GM23338 (cell line): ENCODE data around the gene CHD8. TPM values are rescaled to one million over a fixed set of nuclear protein-coding genes. Genes with fewer than 3 reads are reported as not detected.

Experiments
- ATAC-seq: fragments of 200-7000 bp; cut with Tn5 transposase; 3 replicates; pipeline ENCODE4 v1.9.1; 2020
- DNase-seq: peaks from one replicate; pipeline ENCODE4 v3.0.0-alpha.2; 2015; ENCODE audit warnings: low spot score
- H2AFZ ChIP-seq: fragments of 200-600 bp; sonication (generic); 2 replicates; pipeline ENCODE4 v1.8.0; 2016; ENCODE audit warnings: antibody characterized with exemption, mild to moderate bottlenecking, moderate library complexity
- H3F3A ChIP-seq: fragments of 200-600 bp; sonication (generic); replicated peaks from 2 replicates; pipeline ENCODE4 v1.8.0; 2017; ENCODE audit warnings: antibody characterized with exemption, mixed run types, low read depth
- H3K27ac ChIP-seq: fragments of 200-600 bp; sonication (generic); 2 replicates; pipeline ENCODE4 v1.6.1; 2016; ENCODE audit warnings: low read depth
- H3K27me3 ChIP-seq: fragments of 200-600 bp; sonication (generic); 2 replicates; pipeline ENCODE4 v1.8.0; 2016; ENCODE audit warnings: mild to moderate bottlenecking, mixed run types, moderate library complexity; ENCODE audit not compliant: insufficient read depth
- H3K36me3 ChIP-seq: fragments of 200-600 bp; sonication (generic); 2 replicates; pipeline ENCODE4 v1.8.0; 2016; ENCODE audit warnings: mild to moderate bottlenecking; ENCODE audit not compliant: insufficient read depth
- H3K4me1 ChIP-seq: fragments of 200-600 bp; sonication (generic); 2 replicates; pipeline ENCODE4 v1.8.0; 2016; ENCODE audit warnings: mild to moderate bottlenecking, moderate library complexity; ENCODE audit not compliant: insufficient read depth
- H3K4me2 ChIP-seq: fragments of 200-600 bp; sonication (generic); 2 replicates; pipeline ENCODE4 v1.7.1; 2017; ENCODE audit warnings: mixed run types
- H3K4me3 ChIP-seq: fragments of 200-600 bp; sonication (generic); 2 replicates; pipeline ENCODE4 v1.6.1; 2016; ENCODE audit warnings: mixed run types
- H3K79me2 ChIP-seq: fragments of 200-600 bp; sonication (generic); replicated peaks from 2 replicates; pipeline ENCODE4 v1.8.0; 2017; ENCODE audit warnings: mild to moderate bottlenecking; ENCODE audit not compliant: insufficient read depth
- H3K9me2 ChIP-seq: fragments of 200-600 bp; sonication (generic); 2 replicates; pipeline ENCODE4 v1.8.0; 2017; ENCODE audit not compliant: insufficient read depth
- H4K20me1 ChIP-seq: fragments of 200-600 bp; sonication (generic); replicated peaks from 2 replicates; pipeline ENCODE4 v1.8.0; 2017; ENCODE audit warnings: mild to moderate bottlenecking; ENCODE audit not compliant: insufficient read depth
- H3K27ac Mint-ChIP-seq: 2 replicates; pipeline ENCODE4 v1.8.0; 2020; ENCODE audit warnings: inconsistent platforms, mild to moderate bottlenecking, moderate library complexity, mixed read lengths
- H3K27me3 Mint-ChIP-seq: 3 replicates; pipeline ENCODE4 v1.8.0; 2022; ENCODE audit warnings: low read depth, mild to moderate bottlenecking, moderate library complexity, mixed read lengths, inconsistent platforms; ENCODE audit not compliant: insufficient read depth, poor library complexity
- H3K36me3 Mint-ChIP-seq: 3 replicates; pipeline ENCODE4 v1.8.0; 2021; ENCODE audit warnings: low read depth, mild to moderate bottlenecking, inconsistent platforms, moderate library complexity, mixed read lengths
- H3K4me1 Mint-ChIP-seq: 3 replicates; pipeline ENCODE4 v1.8.0; 2020; ENCODE audit warnings: mild to moderate bottlenecking, inconsistent platforms, mixed read lengths
- H3K4me3 Mint-ChIP-seq: 3 replicates; pipeline ENCODE4 v1.8.0; 2021; ENCODE audit warnings: moderate library complexity, mild to moderate bottlenecking, inconsistent platforms, mixed read lengths
- H3K9me3 Mint-ChIP-seq: 3 replicates; pipeline ENCODE4 v1.8.0; 2020; ENCODE audit warnings: moderate library complexity, mild to moderate bottlenecking, inconsistent platforms, mixed read lengths
- CREB1 ChIP-seq: fragments of 250-450 bp; sonication (Bioruptor Pico); IDR thresholded peaks from 2 replicates; pipeline ENCODE4 v1.5.0; 2020; ENCODE audit warnings: low read depth, mild to moderate bottlenecking, moderate library complexity
- EZH2 ChIP-seq: fragments of 200-600 bp; sonication (generic); IDR thresholded peaks from one replicate; pipeline ENCODE4 v1.8.0; 2017; ENCODE audit warnings: antibody characterized with exemption, mild to moderate bottlenecking, low read depth; ENCODE audit not compliant: unreplicated experiment
- STAT1 ChIP-seq: IDR thresholded peaks from one replicate; pipeline ENCODE4 v1.6.1; 2016; ENCODE audit warnings: antibody characterized with exemption; ENCODE audit not compliant: unreplicated experiment
- ZNF462 ChIP-seq: fragments of 250-450 bp; sonication (Bioruptor Pico); IDR thresholded peaks from 2 replicates; pipeline ENCODE4 v1.5.0; 2020; ENCODE audit warnings: mild to moderate bottlenecking, moderate library complexity
- polyA plus RNA-seq: library from polyadenylated mRNA; unstranded; fragments of >200 nt; fragmentation: Nextera tagmentation; extraction: Ambion mirVana; gene quantifications from 2 replicates; pipeline ENCODE4 v1.2.1, GENCODE V29; 2016
- total RNA-seq: library from RNA; depleted of rRNA; stranded (reverse); fragments of >200 nt; shearing (Covaris generic); gene quantifications from 2 replicates; pipeline ENCODE4 v1.2.3, GENCODE V29; 2014

CHD8 gene
- total and polyA plus RNA-seq, 2 experiments from 2014 or later: 96.2 to 129 TPM

- Histone ChIP-seq H3K27ac (no peak overlapping the region), H2AFZ (no peak overlapping the region), H3K4me3 (no peak overlapping the region), H3K9me2 (no peaks in the 10 kb centered on the region), H3K27me3 (no peaks in the 10 kb centered on the region), H4K20me1 (peaks cover 24% of the 10 kb centered on the region; the same call in 1 of the 2 replicates), H3F3A (peaks cover 11% of the 10 kb centered on the region; the same call in 1 of the 2 replicates), H3K4me2 (no peak overlapping the region), H3K36me3 (peaks cover 67% of the 10 kb centered on the region), H3K79me2 (peaks cover 47% of the 10 kb centered on the region), H3K4me1 (no peaks in the 10 kb centered on the region)
- Mint-ChIP-seq H3K4me3 (no peak overlapping the region), H3K27ac (no peak overlapping the region), H3K4me1 (no peaks in the 10 kb centered on the region), H3K9me3 (no peaks in the 10 kb centered on the region; the same call in 2 of the 3 replicates), H3K27me3 (peaks cover 2% of the 10 kb centered on the region), H3K36me3 (peaks cover 83% of the 10 kb centered on the region)
- DNase-seq: no peak
- no peak for TF ChIP-seq ZNF462 (CRISPR knock-in tag)
- TF ChIP-seq CREB1 (CRISPR knock-in tag): no peak
- no peak for TF ChIP-seq EZH2
- ATAC-seq: no peak
Measured at GRCh38 chr14:21428930-21429329, 27.0 kb downstream of the CHD8 start.

- Histone ChIP-seq H3K79me2 (peaks cover 25% of the 10 kb centered on the region), H4K20me1 (peaks cover 22% of the 10 kb centered on the region), H3K36me3 (peaks cover 87% of the 10 kb centered on the region), H3K27me3 (no peaks in the 10 kb centered on the region), H3K4me2 (no peak overlapping the region), H3K27ac (no peak overlapping the region), H3F3A (peaks cover 13% of the 10 kb centered on the region; the same call in 1 of the 2 replicates), H3K4me1 (no peaks in the 10 kb centered on the region), H3K9me2 (no peaks in the 10 kb centered on the region), H2AFZ (no peak overlapping the region), H3K4me3 (no peak overlapping the region)
- no peak for TF ChIP-seq STAT1
- Mint-ChIP-seq H3K9me3 (no peaks in the 10 kb centered on the region; the same call in 2 of the 3 replicates), H3K4me1 (no peaks in the 10 kb centered on the region), H3K27ac (no peak overlapping the region), H3K27me3 (no peaks in the 10 kb centered on the region), H3K4me3 (no peak overlapping the region), H3K36me3 (peaks cover 95% of the 10 kb centered on the region)
- DNase-seq: no peak
- ATAC-seq: no peak
Measured at GRCh38 chr14:21426692-21427091, 29.2 kb downstream of the CHD8 start.
